DMS53 treated with DMSO at 0.1 percent for 48 hours (cell line): Measurements from ENCODE around the gene ZEB2.

Experiments
- DNase-seq: peaks from one replicate; lab custom pipeline; 2025; ENCODE audit not compliant: unreplicated experiment; lab: John Stamatoyannopoulos, UW

Gene ZEB2

GRCh38 chr2:144472911-144473310 lies 47.0 kb downstream of the ZEB2 start:
- DNase-seq = no peak

DNA sequence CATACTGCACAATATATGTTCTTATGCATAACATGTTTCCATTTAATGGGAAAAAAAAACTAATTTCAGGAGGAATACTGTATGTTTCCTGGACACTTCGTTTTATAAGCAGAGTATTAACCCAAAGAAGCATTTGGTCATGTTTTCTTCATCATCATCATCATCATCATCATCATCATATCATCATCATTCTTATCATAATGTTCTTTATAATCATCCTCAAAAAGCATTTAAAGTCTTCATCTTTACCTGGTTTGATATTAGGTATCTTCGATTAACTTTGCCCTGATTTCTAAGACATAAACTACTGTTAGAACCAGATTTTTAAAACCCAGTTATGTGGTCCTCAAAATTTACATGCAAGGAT lies 47.9 kb downstream of the ZEB2 start:
- DNase-seq = no peak

DNA sequence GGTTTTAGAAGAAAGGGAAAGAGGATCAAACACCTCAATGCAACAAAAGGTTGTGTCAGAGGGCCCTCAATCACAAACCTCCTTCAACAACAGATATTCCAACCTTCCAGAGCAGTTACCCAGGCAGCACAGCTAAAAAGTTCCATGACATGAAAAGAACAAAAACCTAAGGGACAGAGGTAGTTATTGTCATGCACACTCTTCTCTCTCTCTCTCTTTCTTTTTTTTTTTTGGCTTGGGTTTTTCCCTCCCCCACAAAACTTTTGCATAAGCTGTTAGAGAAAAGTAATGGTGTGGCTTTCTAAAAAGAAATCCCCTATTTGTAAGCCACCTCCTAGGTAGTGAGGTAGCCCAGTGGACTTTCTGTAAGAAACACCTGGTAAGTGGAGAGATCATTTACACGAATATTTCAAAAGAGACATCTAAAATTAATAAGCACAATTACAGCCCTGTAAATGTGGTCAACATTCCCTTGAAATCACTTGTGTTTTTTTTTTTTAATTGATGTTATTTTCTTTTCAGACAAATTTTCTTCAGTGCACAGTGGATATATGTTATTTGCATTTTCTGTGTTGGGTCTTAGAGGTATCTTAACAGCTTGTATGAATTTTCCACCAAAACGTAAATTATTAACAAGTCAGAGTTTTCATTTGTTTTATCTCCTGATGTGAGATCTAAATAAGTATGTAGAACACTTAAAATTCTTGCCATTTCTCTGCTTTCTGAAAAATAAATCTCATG lies 48.4 kb downstream of the ZEB2 start:
- DNase-seq = no peak

GRCh38 chr2:144470816-144471215 lies 49.1 kb downstream of the ZEB2 start:
- DNase-seq = no peak

DNA sequence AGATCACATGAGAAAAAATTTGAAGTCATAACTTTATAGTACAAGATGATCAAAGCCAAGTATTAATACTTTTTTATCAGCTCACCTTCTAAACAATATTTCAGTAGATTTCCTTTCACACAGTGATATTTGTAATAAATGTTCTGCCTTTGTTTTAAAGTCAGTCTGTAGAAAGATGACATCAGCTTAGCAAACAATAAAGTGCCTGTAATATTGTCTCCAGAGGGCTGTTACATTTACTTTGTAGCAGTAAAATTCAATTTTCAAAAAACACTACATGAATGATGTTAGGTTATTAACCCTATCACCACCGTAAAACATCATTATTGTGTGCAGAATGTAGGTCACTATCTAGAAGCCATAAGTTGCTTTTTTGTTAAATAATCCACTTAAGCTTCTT lies 49.6 kb downstream of the ZEB2 start:
- DNase-seq = no peak

DNA sequence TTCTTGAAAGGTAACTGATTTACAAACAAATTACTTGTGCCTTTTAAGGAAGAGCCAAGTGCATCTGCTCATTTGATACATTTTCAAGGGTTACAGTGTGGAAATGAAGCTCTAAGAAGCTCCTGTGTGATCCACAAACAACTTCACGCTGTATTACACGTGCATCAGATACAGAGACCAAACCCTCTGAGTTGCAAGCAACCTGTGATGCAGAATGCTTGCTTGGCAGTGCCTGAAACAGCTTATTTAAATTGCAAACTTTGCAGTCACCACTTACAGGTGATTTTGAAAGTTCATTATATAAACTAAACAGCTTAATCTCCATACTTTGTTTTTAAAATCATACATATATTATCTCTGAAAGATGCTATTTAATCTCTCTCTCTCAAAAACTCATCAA lies 50.1 kb downstream of the ZEB2 start:
- no peak for DNase-seq

DNA sequence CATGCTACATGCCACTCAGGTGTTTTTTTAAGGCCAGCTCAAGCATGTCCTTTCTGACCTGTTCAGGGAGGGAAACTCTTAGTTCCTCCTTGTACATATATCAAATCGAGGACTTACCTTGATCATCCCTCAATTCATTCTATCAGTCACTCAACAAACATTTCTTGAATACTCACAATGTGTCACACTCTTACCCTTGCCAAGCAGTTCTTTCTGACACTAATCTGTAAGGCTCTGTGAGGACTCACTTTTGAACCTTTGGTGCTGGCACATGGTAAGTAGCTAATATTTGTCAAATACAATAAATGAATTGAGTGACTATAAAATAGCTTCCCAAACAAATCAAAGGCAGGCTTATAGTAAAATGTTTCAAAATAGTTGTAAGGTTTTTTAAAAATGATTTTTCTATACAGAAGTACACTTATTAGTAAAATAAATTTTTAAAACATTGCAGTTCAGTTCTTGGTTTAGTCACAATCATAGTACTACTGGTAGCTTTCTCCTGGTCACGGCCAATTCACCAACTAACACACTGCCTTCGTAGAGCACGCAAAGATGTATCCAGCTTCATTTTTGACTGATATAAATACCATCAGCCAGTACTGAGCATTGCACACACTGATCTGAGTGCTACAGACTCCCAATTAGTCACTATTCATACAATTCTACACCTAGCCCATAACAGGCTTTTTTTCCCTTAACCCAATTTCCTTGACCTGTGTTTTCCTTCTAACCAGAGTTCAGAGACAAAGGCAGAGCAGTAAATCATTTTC lies 50.9 kb downstream of the ZEB2 start:
- no peak for DNase-seq

DNA sequence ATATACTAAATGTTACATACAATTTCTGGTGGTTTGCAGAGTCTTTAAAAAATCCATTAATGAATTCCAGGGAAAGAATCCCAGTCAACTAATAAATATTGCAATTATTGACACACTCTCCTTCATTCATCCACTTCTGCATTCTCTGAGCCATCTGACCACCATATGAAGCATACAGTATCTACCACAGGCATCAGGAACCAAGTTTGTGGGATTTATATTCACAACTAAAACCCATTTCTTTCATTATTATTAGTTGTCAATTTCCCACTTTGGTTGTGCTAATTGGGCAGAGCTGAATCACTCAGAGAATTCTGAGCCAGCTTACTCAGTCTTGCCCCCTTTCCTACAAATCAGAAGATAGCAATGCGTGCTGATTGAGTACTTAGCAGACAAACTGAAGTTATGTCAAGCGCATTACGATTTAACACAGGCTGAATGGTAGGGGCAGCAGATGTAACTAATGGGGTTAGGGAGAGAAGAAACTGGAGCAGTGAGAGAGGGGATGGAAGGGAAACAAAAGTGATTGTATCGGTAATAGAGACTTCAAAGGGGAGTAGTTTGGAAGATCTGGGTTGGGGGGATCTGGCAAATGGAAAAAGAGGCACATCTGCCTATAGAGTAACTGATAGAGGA lies 52.3 kb downstream of the ZEB2 start:
- no peak for DNase-seq

GRCh38 chr2:144466637-144467036 lies 53.3 kb downstream of the ZEB2 start:
- DNase-seq = no peak

DNA sequence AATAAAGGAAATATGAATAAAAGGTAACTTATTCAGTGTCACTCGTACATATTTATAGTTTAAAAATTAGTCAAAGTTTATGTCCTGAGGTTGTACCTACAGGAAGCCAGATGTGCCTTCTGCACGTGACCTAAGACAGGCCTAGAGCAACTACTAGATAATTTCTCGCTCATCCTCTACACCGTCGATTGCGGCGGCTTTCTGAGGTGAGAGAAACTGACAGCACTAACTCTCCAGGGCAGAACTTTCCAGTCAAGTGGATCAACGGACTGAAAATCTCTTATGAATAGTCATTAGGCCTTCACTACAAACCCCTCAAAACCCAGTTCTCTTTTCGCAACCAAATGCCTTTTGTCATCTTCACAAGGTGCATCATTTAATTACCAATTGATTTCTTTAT lies 54.2 kb downstream of the ZEB2 start:
- DNase-seq = no peak

DNA sequence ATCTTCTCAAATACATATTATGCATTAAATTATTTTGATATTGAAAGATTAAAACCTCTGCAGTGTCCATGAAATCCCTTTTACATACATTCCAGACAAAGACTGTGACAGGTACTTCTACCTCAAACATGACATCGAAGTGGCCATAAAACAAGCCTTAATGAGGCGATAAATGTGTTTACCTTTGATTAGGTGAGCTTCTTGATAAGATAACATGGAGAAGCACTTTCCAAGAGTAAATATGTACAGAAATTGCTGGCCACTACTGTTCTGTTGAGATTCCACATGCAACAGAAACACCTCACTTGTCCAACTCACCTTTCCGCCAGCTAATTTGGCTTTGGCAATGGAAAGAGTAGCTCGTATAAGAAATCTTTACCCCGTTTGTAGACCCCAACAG lies 55.2 kb downstream of the ZEB2 start:
- DNase-seq = no peak

- no peak for DNase-seq
These were observed 56.7 kb downstream of the ZEB2 start for GRCh38 chr2:144463266-144463665.

DNA sequence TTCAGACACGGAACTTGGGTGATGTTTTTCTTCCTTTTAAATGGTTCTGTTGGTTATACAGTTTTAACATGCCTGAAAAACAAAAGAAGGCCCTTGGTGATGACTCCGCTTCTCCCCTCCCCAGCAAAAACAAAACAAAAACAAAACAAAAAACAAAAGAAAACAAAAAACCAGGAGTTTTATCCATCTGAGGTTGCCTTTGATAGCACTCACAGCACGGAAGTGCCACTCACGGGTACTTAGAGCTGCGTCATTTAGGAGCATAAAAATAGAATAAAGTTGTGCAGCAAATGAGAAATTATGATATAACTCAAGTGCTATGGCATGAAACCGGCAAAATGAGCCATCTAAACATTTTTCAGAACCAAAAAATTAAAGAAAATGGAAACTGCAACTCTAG lies 57.7 kb downstream of the ZEB2 start:
- DNase-seq = no peak

GRCh38 chr2:144461308-144461766 lies 58.6 kb downstream of the ZEB2 start:
- no peak for DNase-seq

DNA sequence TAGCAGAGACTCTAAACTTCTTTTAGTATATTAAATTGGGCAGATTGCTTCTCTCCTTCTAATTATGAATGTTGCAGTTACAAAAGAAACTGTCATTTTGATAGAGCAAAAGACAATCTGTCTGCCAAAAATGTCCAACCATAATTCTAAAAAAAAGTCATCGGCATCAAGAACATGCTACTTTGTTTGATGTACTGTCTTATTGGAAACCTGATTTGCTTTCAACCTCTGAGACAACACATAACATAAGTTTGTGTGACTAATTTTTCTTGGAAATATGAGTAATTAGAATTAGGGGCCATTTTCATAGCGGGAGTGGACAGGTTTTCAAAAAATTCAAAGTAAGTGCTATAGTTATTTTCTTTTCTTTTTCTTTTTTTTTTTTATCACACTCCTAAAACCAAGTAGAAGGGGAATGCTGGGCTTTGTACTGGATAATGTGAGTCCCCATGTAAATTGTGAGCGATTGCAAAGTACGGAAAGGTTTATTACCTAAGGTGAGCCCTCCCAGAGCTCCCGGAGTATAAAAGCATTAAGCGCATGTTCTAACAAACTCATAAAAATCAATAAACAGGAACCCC lies 59.1 kb downstream of the ZEB2 start:
- DNase-seq = no peak

DNA sequence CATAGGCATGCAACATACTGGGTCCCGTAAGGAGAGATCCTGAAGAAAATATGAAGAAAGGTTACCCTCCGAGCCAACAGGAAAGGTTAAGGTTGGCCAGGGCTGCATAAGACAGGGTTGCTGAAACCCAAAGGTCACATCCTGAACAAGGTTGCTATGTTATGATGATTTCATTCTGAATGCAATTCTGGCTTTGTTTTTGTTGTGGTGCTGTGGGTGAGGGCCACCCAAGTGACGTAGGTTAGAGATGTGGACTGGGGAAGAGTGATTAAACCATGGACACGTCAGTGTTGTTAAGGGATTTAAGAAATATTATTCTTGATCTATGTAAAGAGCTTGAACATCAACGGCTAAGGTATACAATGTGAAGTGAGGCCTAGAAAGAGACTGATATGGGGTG lies 60.0 kb downstream of the ZEB2 start:
- DNase-seq = no peak

GRCh38 chr2:144459286-144459685 lies 60.6 kb downstream of the ZEB2 start:
- no peak for DNase-seq

GRCh38 chr2:144458541-144458940 lies 61.4 kb downstream of the ZEB2 start:
- DNase-seq = no peak

DNA sequence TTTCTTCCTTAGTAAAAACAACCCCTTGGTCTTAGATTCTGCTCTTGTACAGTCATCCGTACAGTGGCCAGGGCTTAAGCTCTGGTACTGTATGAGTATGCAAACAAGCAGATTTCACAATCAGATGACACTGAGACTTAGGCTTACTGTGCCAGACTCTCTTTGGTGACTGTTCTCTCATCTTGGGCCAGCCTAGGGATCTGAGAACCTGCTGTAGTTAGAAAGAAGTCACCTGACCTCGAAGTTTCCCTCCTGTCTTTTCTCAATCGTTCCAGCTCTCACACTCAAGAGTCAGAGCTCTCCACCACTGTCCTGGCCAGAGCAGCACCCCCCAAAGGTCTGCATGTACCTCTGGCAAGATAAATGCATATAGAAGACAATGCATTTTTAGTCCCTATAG lies 63.2 kb downstream of the ZEB2 start:
- DNase-seq = no peak

DNA sequence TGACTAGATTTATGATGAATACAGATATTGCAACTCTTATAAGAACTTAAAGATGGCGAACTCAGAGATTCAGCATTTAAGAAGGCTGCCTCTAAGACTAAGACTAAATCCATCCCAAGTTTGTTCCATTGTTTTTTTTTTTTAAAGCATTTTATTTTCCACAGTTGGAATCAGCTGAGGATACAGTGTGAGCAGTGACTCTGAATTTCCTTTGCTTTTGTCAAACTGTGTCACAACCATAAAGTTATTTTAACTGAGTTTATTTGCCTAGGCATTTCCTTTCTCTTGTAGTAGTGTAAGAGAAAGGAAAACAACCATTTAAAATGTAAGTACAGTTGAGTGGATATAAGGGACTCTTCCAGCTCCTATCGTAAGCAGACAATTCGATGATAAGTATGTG lies 63.9 kb downstream of the ZEB2 start:
- no peak for DNase-seq

DNA sequence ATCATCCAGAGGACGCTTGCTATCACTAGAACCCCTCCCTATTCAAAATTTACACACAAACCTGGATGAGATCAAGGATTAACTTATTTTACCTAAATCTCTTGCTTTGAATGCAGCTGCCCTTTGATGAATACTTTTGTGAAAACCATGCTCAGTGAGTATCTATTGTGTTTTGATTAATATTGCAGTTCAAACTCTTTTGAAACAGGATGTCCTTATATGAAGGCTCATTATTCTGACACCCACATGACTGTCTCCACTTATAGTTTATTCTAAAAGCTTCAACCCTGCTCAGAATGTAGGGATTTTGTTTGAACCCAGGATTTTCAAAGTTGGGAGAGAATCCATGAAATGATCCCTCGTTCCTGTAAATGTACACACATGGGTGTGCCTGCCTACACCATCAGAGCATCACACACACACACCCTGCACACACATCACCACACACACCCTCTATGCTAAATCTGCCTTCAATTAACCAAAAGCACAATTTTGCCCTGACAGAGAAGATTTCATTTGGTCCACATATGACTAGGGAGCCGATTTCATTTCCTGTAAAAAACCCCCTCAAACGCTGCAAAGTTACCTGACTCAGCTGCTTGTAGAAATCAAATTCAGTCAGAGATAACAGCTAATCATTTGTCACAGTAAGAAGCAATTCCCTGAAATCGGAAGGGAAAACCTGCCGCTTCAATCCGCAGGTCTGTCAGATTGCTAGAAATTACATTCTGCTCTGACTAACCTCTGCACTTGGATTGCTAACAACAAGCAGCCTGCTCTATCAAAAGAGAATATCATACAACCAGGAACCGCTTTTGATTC lies 65.2 kb downstream of the ZEB2 start:
- no peak for DNase-seq
